ENCODE measurements around the gene MGST1.

Gene MGST1

GRCh38 chr12:16347391-16348298, at the start of gene MGST1:
Gene MGST1 (plus strand): TSS chr12:16347645. CDS start chr12:16354253, 6,608 bp downstream.
- peak; percentile 79 for DNase-seq (ENCODE audit: low spot score)

DNA sequence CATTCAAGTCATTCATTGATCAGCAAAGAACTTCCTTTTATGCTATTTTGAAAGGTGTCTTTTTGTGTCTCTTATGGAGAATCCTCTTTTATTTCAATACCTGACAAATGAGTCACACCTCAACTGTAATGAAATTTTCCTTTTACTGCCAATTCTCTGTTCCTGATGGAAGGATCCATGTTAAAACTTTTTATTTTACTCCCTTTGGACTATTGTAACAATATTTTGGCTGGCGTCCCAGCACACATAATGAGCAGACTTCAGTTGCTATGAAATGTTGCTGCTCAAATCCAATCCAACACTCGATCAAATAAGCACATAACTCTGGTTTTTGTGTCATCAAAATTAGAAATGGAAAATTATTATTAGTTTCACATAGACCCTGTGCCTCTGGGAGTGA, 48.0 kb upstream of the MGST1 start:
- no peak for DNase-seq (ENCODE audit: low spot score)

GRCh38 chr12:16300122-16300521, 47.3 kb upstream of the MGST1 start:
- DNase-seq (ENCODE audit: low spot score) = peak; percentile 18

DNA sequence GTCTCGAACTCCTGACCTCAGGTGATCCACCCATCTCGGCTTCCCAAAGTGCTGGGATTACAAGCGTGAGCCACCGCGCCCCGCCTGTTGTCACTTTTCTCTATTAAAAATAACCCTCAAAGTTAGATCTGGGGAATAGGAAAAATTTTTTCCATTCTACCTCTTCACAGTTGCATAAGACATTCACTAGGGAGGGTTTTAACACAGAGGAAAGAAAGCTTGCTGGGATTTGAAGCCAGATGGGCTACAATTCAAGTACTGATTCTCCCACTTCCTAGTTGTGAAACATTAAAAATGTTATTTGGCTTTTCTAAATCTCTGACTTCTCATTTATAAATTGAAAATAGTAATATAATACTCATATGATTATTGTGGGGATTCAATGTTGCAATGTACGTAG, 46.7 kb upstream of the MGST1 start:
- DNase-seq (ENCODE audit: low spot score) = no peak

DNA sequence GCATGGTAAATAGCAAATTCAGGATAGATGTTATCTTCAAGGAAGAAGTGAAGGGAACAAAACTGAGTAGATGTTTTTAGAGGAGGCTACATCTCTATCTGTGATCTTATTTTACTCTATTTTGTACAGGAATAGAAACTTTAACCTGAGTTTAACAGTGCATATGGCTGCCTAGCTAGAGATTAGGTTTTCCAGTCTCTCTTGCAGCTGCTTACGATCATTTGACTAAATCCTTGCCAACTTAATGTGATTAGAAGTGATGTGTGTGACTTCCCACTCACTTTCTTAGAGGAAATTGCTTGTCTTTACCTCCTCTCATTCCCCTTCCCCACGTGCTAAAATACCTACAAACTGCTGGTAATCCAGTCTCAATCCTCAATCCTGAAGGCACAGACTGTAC, 43.5 kb upstream of the MGST1 start:
- DNase-seq (ENCODE audit: low spot score) = no peak

GRCh38 chr12:16307856-16308475, 39.5 kb upstream of the MGST1 start:
- no peak for DNase-seq (ENCODE audit: low spot score)

DNA sequence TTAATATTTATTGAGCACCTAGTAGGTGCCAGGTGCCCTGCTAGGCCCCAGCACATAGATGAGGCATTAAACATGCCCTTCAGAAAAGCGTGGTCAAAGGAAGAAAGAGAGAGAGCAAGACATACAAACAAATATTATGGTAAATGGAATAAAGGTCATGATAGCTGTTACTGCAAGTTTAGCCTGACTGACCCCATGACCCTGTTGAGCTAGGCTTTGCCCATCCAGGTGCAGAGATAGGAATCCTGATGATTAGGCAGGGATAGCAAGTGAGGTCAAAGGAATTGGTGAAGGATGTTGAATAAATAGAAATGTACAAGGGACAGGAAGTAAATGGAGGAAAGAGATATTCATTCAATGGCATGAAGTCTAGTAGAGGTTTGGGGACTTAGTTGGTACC, 36.5 kb upstream of the MGST1 start:
- DNase-seq (ENCODE audit: low spot score) = no peak

GRCh38 chr12:16323010-16323409, 24.4 kb upstream of the MGST1 start:
- no peak for DNase-seq (ENCODE audit: low spot score)

DNA sequence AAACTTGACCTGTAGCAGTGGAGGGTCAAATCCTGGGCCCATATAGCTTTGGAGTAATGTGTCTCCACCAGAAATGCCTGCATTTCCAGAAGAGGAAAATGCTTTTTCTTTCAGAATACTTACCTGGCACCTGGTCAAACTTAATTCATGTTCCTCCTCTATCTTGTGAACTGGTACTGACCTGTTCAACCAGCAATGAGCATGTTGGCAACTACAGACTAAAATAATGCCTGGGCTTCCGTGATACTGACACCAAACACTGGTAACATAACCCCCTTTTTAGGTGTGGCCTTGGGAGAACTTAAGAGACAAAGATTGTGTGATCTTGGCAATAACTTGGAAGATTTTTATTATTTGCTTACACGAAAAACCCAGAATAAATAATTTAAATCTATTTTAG, 23.8 kb upstream of the MGST1 start:
- DNase-seq (ENCODE audit: low spot score) = no peak

GRCh38 chr12:16324272-16324671, 23.2 kb upstream of the MGST1 start:
- DNase-seq (ENCODE audit: low spot score) = no peak

DNA sequence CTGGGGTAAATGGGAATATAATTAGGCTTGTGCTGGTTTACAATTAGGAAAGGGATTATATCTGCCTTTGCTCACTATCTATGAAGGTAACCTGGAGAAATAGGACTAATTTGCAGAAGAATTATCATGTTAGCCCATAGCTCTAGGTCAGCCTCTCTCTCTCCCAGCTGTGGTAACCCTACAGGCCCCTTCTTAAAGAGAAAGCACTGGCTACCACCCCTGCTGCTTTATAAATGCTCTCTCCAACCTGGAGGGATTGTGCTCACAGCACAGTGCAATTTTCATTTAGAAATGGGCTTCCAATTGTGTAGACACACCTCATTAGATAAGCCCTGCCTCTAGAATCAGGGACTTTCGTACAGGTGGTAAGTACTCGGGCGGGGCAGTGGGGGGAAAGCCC, 22.7 kb upstream of the MGST1 start:
- no peak for DNase-seq (ENCODE audit: low spot score)

DNA sequence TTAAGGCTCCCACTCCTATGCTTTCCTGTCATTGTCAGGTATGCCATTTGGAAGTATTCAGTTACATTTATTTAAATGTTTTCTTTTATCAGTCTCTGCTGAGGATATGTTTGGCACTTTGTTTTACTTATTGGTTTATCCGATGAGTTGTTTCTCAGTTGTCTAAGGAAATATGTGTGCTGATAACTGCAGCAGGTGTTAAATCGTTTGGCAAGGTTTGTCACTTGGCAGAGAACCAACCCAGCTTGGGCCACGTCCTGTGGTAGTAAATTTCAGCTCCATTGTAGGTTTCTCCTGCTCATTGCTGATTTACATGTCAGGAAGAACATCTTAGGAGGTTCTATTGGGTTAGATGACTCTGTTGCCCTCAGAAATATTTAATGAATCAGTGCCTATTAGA, 22.0 kb upstream of the MGST1 start:
- peak; percentile 9 for DNase-seq (ENCODE audit: low spot score)

DNA sequence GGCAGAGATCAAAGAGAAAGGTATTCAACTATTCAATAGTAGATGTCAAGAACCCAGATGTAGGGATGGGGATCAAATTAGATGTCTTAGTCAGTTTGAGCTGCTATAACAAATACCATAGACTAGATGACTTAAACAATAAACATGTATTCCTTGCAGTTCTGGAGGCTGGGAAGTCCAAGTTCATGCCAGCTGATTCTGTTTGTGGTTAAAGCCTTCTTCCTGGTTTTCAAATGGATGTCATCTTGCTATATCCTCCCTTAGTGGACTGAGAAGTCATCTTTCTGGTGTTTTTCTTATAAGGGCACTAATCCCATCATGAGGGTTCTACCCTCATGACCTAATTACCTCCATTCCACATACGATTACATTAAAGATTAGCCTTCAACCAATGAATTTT, 19.5 kb upstream of the MGST1 start:
- DNase-seq (ENCODE audit: low spot score) = no peak

DNA sequence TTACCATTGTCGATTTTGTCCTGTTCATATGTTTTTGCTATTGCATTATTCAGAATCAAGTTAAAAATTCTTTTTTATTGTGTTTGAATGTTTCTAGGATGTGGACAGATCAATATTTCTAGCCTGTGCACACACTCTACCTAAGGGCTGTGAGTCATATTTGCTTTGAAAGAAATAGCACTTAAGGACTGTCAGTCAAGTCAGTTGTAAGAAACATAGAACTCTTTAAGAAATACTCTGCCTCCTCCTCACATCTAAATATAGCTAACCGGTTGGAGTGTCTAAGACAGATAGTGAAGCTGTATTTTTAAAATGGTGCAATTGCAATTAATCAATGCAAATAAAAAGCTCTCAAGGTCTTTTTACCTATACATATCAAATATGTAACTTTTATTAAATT, 17.9 kb upstream of the MGST1 start:
- DNase-seq (ENCODE audit: low spot score) = peak; percentile 14

GRCh38 chr12:16330560-16330959, 16.9 kb upstream of the MGST1 start:
- DNase-seq (ENCODE audit: low spot score) = no peak

GRCh38 chr12:16331998-16332397, 15.4 kb upstream of the MGST1 start:
- no peak for DNase-seq (ENCODE audit: low spot score)

DNA sequence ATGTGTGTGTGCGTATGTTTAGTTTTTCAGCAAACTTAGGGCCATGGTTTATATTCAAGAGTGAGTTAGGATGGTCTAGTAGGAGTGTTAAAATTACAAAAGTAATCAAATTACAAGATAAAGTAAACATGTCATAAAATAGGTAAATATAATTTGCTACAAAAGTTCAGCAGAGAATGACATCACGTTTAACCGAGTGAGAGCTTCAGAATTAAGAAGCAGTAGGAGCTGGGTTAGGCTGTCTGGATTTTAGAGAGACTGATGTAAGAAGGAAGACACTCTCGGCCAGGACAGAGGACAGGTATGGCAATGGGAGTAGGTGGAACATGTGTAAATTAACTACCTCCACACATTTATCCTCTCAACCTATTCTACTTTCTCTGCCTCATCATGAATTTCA, 11.6 kb upstream of the MGST1 start:
- DNase-seq (ENCODE audit: low spot score) = no peak

- DNase-seq (ENCODE audit: low spot score) = no peak
Measured at GRCh38 chr12:16344269-16344668, 3.2 kb upstream of the MGST1 start.

GRCh38 chr12:16345105-16345504, 2.3 kb upstream of the MGST1 start:
- no peak for DNase-seq (ENCODE audit: low spot score)

DNA sequence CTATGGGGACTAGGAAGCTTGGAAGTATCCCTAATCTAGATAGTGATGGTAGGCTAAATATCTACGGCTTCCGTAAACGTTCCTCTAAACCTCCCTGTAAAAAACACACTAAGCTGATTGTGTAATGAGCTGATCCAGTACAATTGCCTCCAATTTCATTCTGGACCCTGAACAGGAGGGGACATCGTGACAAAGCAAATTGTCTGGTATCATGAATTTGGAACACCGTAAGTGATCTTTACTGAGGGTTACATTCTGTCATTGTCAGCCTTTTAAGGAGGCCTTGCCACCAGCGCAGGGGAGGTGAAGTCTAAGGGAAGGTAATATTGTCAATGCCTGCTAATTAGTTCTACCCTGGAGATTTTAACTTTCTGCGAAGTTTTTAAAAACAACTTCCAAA, 487 bp upstream of the MGST1 start:
- no peak for DNase-seq (ENCODE audit: low spot score)

GRCh38 chr12:16348435-16349130, 1.1 kb downstream of the MGST1 start:
- no peak for DNase-seq (ENCODE audit: low spot score)

- DNase-seq (ENCODE audit: low spot score) = peak; percentile 66
Measured at GRCh38 chr12:16349131-16349460, 1.7 kb downstream of the MGST1 start.

DNA sequence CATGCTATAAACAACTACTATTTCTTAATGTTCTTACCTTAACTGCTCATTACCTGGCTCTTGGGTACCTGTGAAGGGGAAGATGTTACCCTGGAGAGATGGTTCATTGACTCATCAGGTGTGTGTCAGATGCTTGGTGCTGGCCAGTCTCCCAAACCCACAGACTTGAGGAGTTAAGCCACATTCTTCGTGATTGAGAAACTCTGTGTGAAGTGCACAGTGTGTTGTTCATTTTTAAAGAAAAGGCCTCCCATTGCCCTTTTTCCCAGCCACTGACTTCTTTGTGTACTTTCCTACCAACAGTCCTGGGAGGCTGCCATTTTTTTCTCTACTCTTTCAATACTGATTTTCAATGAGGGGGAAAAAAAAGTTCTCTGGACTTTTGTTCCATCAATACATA, 3.2 kb downstream of the MGST1 start:
- DNase-seq (ENCODE audit: low spot score) = peak; percentile 93
